Activated naive CD8-positive, alpha-beta T cell treated with anti-CD3 and anti-CD28 coated beads, Interleukin-2, amount 50 U/mL, for 24 hours (primary cell): ENCODE results near the gene USH1G.
A peak's percentile ranks its signal among the peaks of the same experiment; 100 is the strongest.

Experiments
- ATAC-seq: fragments of 150-1000 bp; cut with Tn5 transposase; one replicate; pipeline ENCODE4 v1.10.0; 2021
- DNase-seq: peaks from one replicate; pipeline ENCODE4 v3.0.0; 2021
- H3K27ac Mint-ChIP-seq: one replicate; pipeline ENCODE4 v1.8.0; 2021; ENCODE audit warnings: mild to moderate bottlenecking, mixed read lengths
- H3K27me3 Mint-ChIP-seq: one replicate; pipeline ENCODE4 v1.8.0; 2021; ENCODE audit warnings: mixed read lengths
- H3K36me3 Mint-ChIP-seq: one replicate; pipeline ENCODE4 v1.8.0; 2021; ENCODE audit warnings: low read depth, mixed read lengths
- H3K4me1 Mint-ChIP-seq: one replicate; pipeline ENCODE4 v1.8.0; 2021; ENCODE audit warnings: mixed read lengths
- H3K4me3 Mint-ChIP-seq: one replicate; pipeline ENCODE4 v1.8.0; 2021; ENCODE audit warnings: mild to moderate bottlenecking, moderate library complexity, mixed read lengths
- H3K9me3 Mint-ChIP-seq: one replicate; pipeline ENCODE4 v1.8.0; 2021; ENCODE audit warnings: mixed read lengths

The USH1G gene

GRCh38 chr17:74947041-74947754 lies 24.1 kb upstream of the USH1G start:
- DNase-seq (no peak), ATAC-seq (no peak)
- no peak overlapping the region for H3K4me3 Mint-ChIP-seq
- H3K27ac Mint-ChIP-seq: no peak overlapping the region
- H3K36me3 Mint-ChIP-seq: no peaks in the 10 kb centered on the region
- H3K27me3 Mint-ChIP-seq: peaks cover 8% of the 10 kb centered on the region
- no peaks in the 10 kb centered on the region for H3K4me1 Mint-ChIP-seq
- H3K9me3 Mint-ChIP-seq: no peaks in the 10 kb centered on the region

- H3K27ac Mint-ChIP-seq: no peak overlapping the region
- no peaks in the 10 kb centered on the region for H3K4me1 Mint-ChIP-seq
- DNase-seq: no peak
- no peaks in the 10 kb centered on the region for H3K9me3 Mint-ChIP-seq
- H3K36me3 Mint-ChIP-seq: no peaks in the 10 kb centered on the region
- no peak overlapping the region for H3K4me3 Mint-ChIP-seq
- ATAC-seq: no peak
- H3K27me3 Mint-ChIP-seq: peaks cover 11% of the 10 kb centered on the region
Measured at GRCh38 chr17:74946641-74947040, 23.6 kb upstream of the USH1G start.

- Mint-ChIP-seq H3K27ac (no peak overlapping the region), H3K36me3 (no peaks in the 10 kb centered on the region), H3K4me3 (no peak overlapping the region), H3K4me1 (no peaks in the 10 kb centered on the region), H3K9me3 (no peaks in the 10 kb centered on the region), H3K27me3 (peaks cover 15% of the 10 kb centered on the region)
- DNase-seq: no peak
- ATAC-seq: peak; percentile 41
Measured at GRCh38 chr17:74945543-74945942, 22.5 kb upstream of the USH1G start.

- DNase-seq: no peak
- Mint-ChIP-seq H3K9me3 (no peaks in the 10 kb centered on the region), H3K27me3 (peaks cover 18% of the 10 kb centered on the region), H3K36me3 (no peaks in the 10 kb centered on the region), H3K27ac (no peak overlapping the region), H3K4me1 (no peaks in the 10 kb centered on the region), H3K4me3 (no peak overlapping the region)
- ATAC-seq: no peak
Measured at GRCh38 chr17:74943808-74944522, 20.9 kb upstream of the USH1G start.

- no peak overlapping the region for H3K4me3 Mint-ChIP-seq
- H3K4me1 Mint-ChIP-seq: peaks cover 2% of the 10 kb centered on the region
Measured at GRCh38 chr17:74941128-74941725, 18.2 kb upstream of the USH1G start.

GRCh38 chr17:74939534-74939933 lies 16.5 kb upstream of the USH1G start:
- Mint-ChIP-seq H3K27ac (no peak overlapping the region), H3K9me3 (no peaks in the 10 kb centered on the region), H3K4me3 (no peak overlapping the region), H3K27me3 (peaks cover 48% of the 10 kb centered on the region), H3K4me1 (peaks cover 2% of the 10 kb centered on the region), H3K36me3 (no peaks in the 10 kb centered on the region)
- no peak for ATAC-seq
- DNase-seq: no peak

More at GRCh38 chr17:74941128-74941725, 18.2 kb upstream of the USH1G start:
- ATAC-seq (no peak), DNase-seq (no peak)
- Mint-ChIP-seq H3K36me3 (no peaks in the 10 kb centered on the region), H3K27me3 (peaks cover 42% of the 10 kb centered on the region), H3K9me3 (no peaks in the 10 kb centered on the region), H3K27ac (no peak overlapping the region)

- H3K27me3 Mint-ChIP-seq: peaks cover 55% of the 10 kb centered on the region
- no peak for DNase-seq
- H3K36me3 Mint-ChIP-seq: no peaks in the 10 kb centered on the region
- no peak overlapping the region for H3K27ac Mint-ChIP-seq
- no peaks in the 10 kb centered on the region for H3K9me3 Mint-ChIP-seq
- no peak for ATAC-seq
- no peak overlapping the region for H3K4me3 Mint-ChIP-seq
- peaks cover 2% of the 10 kb centered on the region for H3K4me1 Mint-ChIP-seq
Measured at GRCh38 chr17:74938194-74938950, 15.3 kb upstream of the USH1G start.

- H3K4me1 Mint-ChIP-seq: peaks cover 2% of the 10 kb centered on the region
- no peak overlapping the region for H3K4me3 Mint-ChIP-seq
- no peaks in the 10 kb centered on the region for H3K36me3 Mint-ChIP-seq
- H3K27me3 Mint-ChIP-seq: peaks cover 60% of the 10 kb centered on the region
- DNase-seq (no peak), ATAC-seq (no peak)
- H3K9me3 Mint-ChIP-seq: no peaks in the 10 kb centered on the region
- no peak overlapping the region for H3K27ac Mint-ChIP-seq
Measured at GRCh38 chr17:74937064-74938051, 14.3 kb upstream of the USH1G start.

- Mint-ChIP-seq H3K36me3 (no peaks in the 10 kb centered on the region), H3K9me3 (no peaks in the 10 kb centered on the region), H3K4me1 (peaks cover 2% of the 10 kb centered on the region), H3K4me3 (no peak overlapping the region), H3K27ac (no peak overlapping the region), H3K27me3 (peaks cover 59% of the 10 kb centered on the region)
- no peak for ATAC-seq
- DNase-seq: no peak
Measured at GRCh38 chr17:74936470-74936799, 13.4 kb upstream of the USH1G start.

GRCh38 chr17:74935585-74936469 lies 12.8 kb upstream of the USH1G start, which contains the start of gene OTOP3:
Gene OTOP3 (plus strand): TSS chr17:74935898. CDS start chr17:74935922, 24 bp downstream.
- no peak for DNase-seq
- no peaks in the 10 kb centered on the region for H3K9me3 Mint-ChIP-seq
- no peaks in the 10 kb centered on the region for H3K36me3 Mint-ChIP-seq
- ATAC-seq: no peak
- peaks cover 2% of the 10 kb centered on the region for H3K4me1 Mint-ChIP-seq
- no peak within 1 kb of the TSS for H3K27ac Mint-ChIP-seq
- H3K4me3 Mint-ChIP-seq: no peak within 1 kb of the TSS
- H3K27me3 Mint-ChIP-seq: peaks cover 64% of the 10 kb centered on the region

GRCh38 chr17:74935048-74935447 lies 12.0 kb upstream of the USH1G start:
- H3K27ac Mint-ChIP-seq: no peak overlapping the region

GRCh38 chr17:74930535-74931036 lies 7.5 kb upstream of the USH1G start:
- Mint-ChIP-seq H3K36me3 (no peaks in the 10 kb centered on the region), H3K9me3 (no peaks in the 10 kb centered on the region), H3K27me3 (peaks cover 53% of the 10 kb centered on the region), H3K4me3 (no peak overlapping the region), H3K4me1 (no peaks in the 10 kb centered on the region), H3K27ac (no peak overlapping the region)
- DNase-seq (no peak), ATAC-seq (no peak)

More at GRCh38 chr17:74935048-74935447, 12.0 kb upstream of the USH1G start:
- Mint-ChIP-seq H3K4me1 (peaks cover 2% of the 10 kb centered on the region), H3K27me3 (peaks cover 68% of the 10 kb centered on the region), H3K4me3 (no peak overlapping the region), H3K9me3 (no peaks in the 10 kb centered on the region), H3K36me3 (no peaks in the 10 kb centered on the region)
- DNase-seq (no peak), ATAC-seq (no peak)

- H3K27ac Mint-ChIP-seq: no peak overlapping the region
- DNase-seq (no peak), ATAC-seq (no peak)
- H3K4me3 Mint-ChIP-seq: no peak overlapping the region
- no peaks in the 10 kb centered on the region for H3K9me3 Mint-ChIP-seq
- H3K36me3 Mint-ChIP-seq: no peaks in the 10 kb centered on the region
- H3K27me3 Mint-ChIP-seq: peaks cover 54% of the 10 kb centered on the region
- peaks cover 3% of the 10 kb centered on the region for H3K4me1 Mint-ChIP-seq
Measured at GRCh38 chr17:74928786-74929185, 5.7 kb upstream of the USH1G start.
